Bronchial epithelial cell (primary cell): ENCODE results near the gene PTPRD. TPM values are rescaled to one million over a fixed set of nuclear protein-coding genes. Genes with fewer than 3 reads are reported as not detected.

Source experiments
- DNase-seq: peaks from one replicate; pipeline ENCODE4 v3.0.0-alpha.2; 2010; ENCODE audit warnings: low read depth
- FAIRE-seq: peaks from 2 replicates; lab custom pipeline; 2011; peaks lifted over from hg19 to GRCh38; lab: Jason Lieb, UNC
- H3K27me3 ChIP-seq: 2 replicates; pipeline ENCODE4 v1.5.1; 2011; ENCODE audit warnings: low read length; ENCODE audit not compliant: control insufficient read depth, insufficient read depth
- H3K36me3 ChIP-seq: 2 replicates; pipeline ENCODE4 v1.5.1; 2011; ENCODE audit warnings: low read length; ENCODE audit not compliant: control insufficient read depth, insufficient read depth
- H3K4me3 ChIP-seq: 2 replicates; pipeline ENCODE4 v1.5.1; 2011; ENCODE audit warnings: mild to moderate bottlenecking, low read depth, low read length, control low read depth
- CTCF ChIP-seq: IDR thresholded peaks from 2 replicates; pipeline ENCODE4 v1.5.1; 2011; ENCODE audit warnings: mild to moderate bottlenecking, moderate library complexity, low read length, control low read depth, inconsistent platforms; ENCODE audit not compliant: insufficient read depth, severe bottlenecking
- total RNA-seq: library from RNA; depleted of rRNA; stranded (reverse); fragments of >200 nt; gene quantifications from 2 replicates; pipeline ENCODE4 v1.2.1, GENCODE V29; 2014

Gene PTPRD
- total RNA-seq, 1 donor from 2014 or later: 2.9 TPM

- H3K36me3 ChIP-seq: no peaks in the 10 kb centered on the region
- DNase-seq (no peak), FAIRE-seq (no peak)
- no peak for TF ChIP-seq CTCF
- no peaks in the 10 kb centered on the region for H3K27me3 ChIP-seq
- H3K4me3 ChIP-seq: no peak overlapping the region
Observed at GRCh38 chr9:8651070-8651845, 1961.5 kb downstream of the PTPRD start.

- no peak for TF ChIP-seq CTCF
- DNase-seq (no peak), FAIRE-seq (no peak)
- Histone ChIP-seq H3K4me3 (no peak overlapping the region), H3K27me3 (no peaks in the 10 kb centered on the region), H3K36me3 (no peaks in the 10 kb centered on the region)
Observed at GRCh38 chr9:8649807-8650206, 1963.0 kb downstream of the PTPRD start.

- no peak for TF ChIP-seq CTCF
- no peaks in the 10 kb centered on the region for H3K36me3 ChIP-seq
Observed at GRCh38 chr9:8649160-8649559, 1963.6 kb downstream of the PTPRD start.

GRCh38 chr9:8648271-8648845 lies 1964.4 kb downstream of the PTPRD start:
- DNase-seq (no peak), FAIRE-seq (no peak)
- Histone ChIP-seq H3K27me3 (no peaks in the 10 kb centered on the region), H3K4me3 (no peak overlapping the region), H3K36me3 (no peaks in the 10 kb centered on the region)
- TF ChIP-seq CTCF: no peak

More at GRCh38 chr9:8649160-8649559, 1963.6 kb downstream of the PTPRD start:
- DNase-seq (no peak), FAIRE-seq (no peak)
- H3K4me3 ChIP-seq: no peak overlapping the region
- no peaks in the 10 kb centered on the region for H3K27me3 ChIP-seq

- no peaks in the 10 kb centered on the region for H3K27me3 ChIP-seq
- H3K36me3 ChIP-seq: no peaks in the 10 kb centered on the region
- no peak for TF ChIP-seq CTCF
- DNase-seq (no peak), FAIRE-seq (no peak)
- H3K4me3 ChIP-seq: no peak overlapping the region
Observed at GRCh38 chr9:8647824-8648223, 1965.0 kb downstream of the PTPRD start.
